ENCODE measurements around the gene HSD17B10. TPM values are rescaled to one million over a fixed set of nuclear protein-coding genes. Genes with fewer than 3 reads are reported as not detected.

HSD17B10 gene
- total RNA-seq, 2 donors from 2014 or later, result 107 to 120 TPM

- Histone ChIP-seq H3K27me3 (ENCODE audit: control insufficient read depth, insufficient read depth, low read length, poor library complexity, severe bottlenecking) (no peaks in the 10 kb centered on the region), H3K9me3 (ENCODE audit: control insufficient read depth, low read length) (no peaks in the 10 kb centered on the region), H3K9ac (ENCODE audit: extremely low read depth, low read length, poor library complexity, severe bottlenecking) (no peak overlapping the region), H3K4me1 (ENCODE audit: control insufficient read depth, insufficient read depth, low read length) (no peaks in the 10 kb centered on the region), H3K36me3 (ENCODE audit: control insufficient read depth, insufficient read depth, low read length) (no peaks in the 10 kb centered on the region), H3K4me3 (ENCODE audit: low read length) (no peak overlapping the region), H3K27ac (ENCODE audit: low read depth, low read length) (no peak overlapping the region)
- Mint-ChIP-seq H3K4me1 (peaks cover 8% of the 10 kb centered on the region), H3K27me3 (ENCODE audit: insufficient read depth) (peaks cover 27% of the 10 kb centered on the region), H3K27ac (no peak overlapping the region), H3K9me3 (peaks cover 58% of the 10 kb centered on the region), H3K4me3 (peak overlapping the region; percentile 61), H3K36me3 (ENCODE audit: low read depth) (no peaks in the 10 kb centered on the region)
- no peak for TF ChIP-seq CTCF (conservative IDR thresholded peaks at IDR 0.05)
- no peak for DNase-seq
- 94 to 97% methylated on average over 3 of the region's 5 CpGs for WGBS, 2 experiments (ENCODE audit: insufficient coverage in 1 of 2, insufficient read length in 1 of 2)
Measured at GRCh38 chrX:53440101-53440500, 5.9 kb upstream of the HSD17B10 start.

GRCh38 chrX:53438832-53439230, 4.7 kb upstream of the HSD17B10 start:
- Mint-ChIP-seq H3K27ac (no peak overlapping the region), H3K4me3 (no peak overlapping the region), H3K27me3 (ENCODE audit: insufficient read depth) (peaks cover 27% of the 10 kb centered on the region), H3K4me1 (peaks cover 8% of the 10 kb centered on the region), H3K9me3 (peaks cover 64% of the 10 kb centered on the region), H3K36me3 (ENCODE audit: low read depth) (no peaks in the 10 kb centered on the region)
- no peaks in the 10 kb centered on the region for H3K27me3 ChIP-seq (ENCODE audit: control insufficient read depth, insufficient read depth, low read length, poor library complexity, severe bottlenecking)
- 90 to 100% methylated on average over 1 of the region's 1 CpG for WGBS, 2 experiments (ENCODE audit: insufficient coverage in 1 of 2, insufficient read length in 1 of 2)
- no peaks in the 10 kb centered on the region for H3K9me3 ChIP-seq (ENCODE audit: control insufficient read depth, low read length)
- DNase-seq, result no peak
- no peak for TF ChIP-seq CTCF (conservative IDR thresholded peaks at IDR 0.05)
- no peak overlapping the region for H3K27ac ChIP-seq (ENCODE audit: low read depth, low read length)
- no peak overlapping the region for H3K4me3 ChIP-seq (ENCODE audit: low read length)
- no peaks in the 10 kb centered on the region for H3K36me3 ChIP-seq (ENCODE audit: control insufficient read depth, insufficient read depth, low read length)
- no peak overlapping the region for H3K9ac ChIP-seq (ENCODE audit: extremely low read depth, low read length, poor library complexity, severe bottlenecking)
- H3K4me1 ChIP-seq (ENCODE audit: control insufficient read depth, insufficient read depth, low read length), result no peaks in the 10 kb centered on the region

GRCh38 chrX:53438174-53438831, 4.1 kb upstream of the HSD17B10 start:
- H3K36me3 Mint-ChIP-seq (ENCODE audit: low read depth), result no peaks in the 10 kb centered on the region
- H3K9me3 Mint-ChIP-seq, result peaks cover 63% of the 10 kb centered on the region
- Histone ChIP-seq H3K4me1 (ENCODE audit: control insufficient read depth, insufficient read depth, low read length) (no peaks in the 10 kb centered on the region), H3K36me3 (ENCODE audit: control insufficient read depth, insufficient read depth, low read length) (no peaks in the 10 kb centered on the region), H3K27me3 (ENCODE audit: control insufficient read depth, insufficient read depth, low read length, poor library complexity, severe bottlenecking) (no peaks in the 10 kb centered on the region), H3K9ac (ENCODE audit: extremely low read depth, low read length, poor library complexity, severe bottlenecking) (no peak overlapping the region), H3K4me3 (ENCODE audit: low read length) (no peak overlapping the region), H3K27ac (ENCODE audit: low read depth, low read length) (no peak overlapping the region), H3K9me3 (ENCODE audit: control insufficient read depth, low read length) (no peaks in the 10 kb centered on the region)
- no peak for DNase-seq
- no peak for TF ChIP-seq CTCF (conservative IDR thresholded peaks at IDR 0.05)
- 85 to 100% methylated on average over 1 to 5 of the region's 5 CpGs for WGBS, 2 experiments (ENCODE audit: insufficient coverage in 1 of 2, insufficient read length in 1 of 2)
- H3K4me1 Mint-ChIP-seq, result peaks cover 8% of the 10 kb centered on the region
- H3K27me3 Mint-ChIP-seq (ENCODE audit: insufficient read depth), result peaks cover 27% of the 10 kb centered on the region
- no peak overlapping the region for H3K27ac Mint-ChIP-seq
- no peak overlapping the region for H3K4me3 Mint-ChIP-seq
